Erythroblast (primary cell): ENCODE measurements around the gene BLOC1S5.

ENCODE experiments used
- DNase-seq, 2 experiments: peaks; one replicate each; lab custom pipeline; 2025; lab: John Stamatoyannopoulos, UW
- GATA1 ChIP-seq: IDR thresholded peaks from 2 replicates; pipeline ENCODE4 v1.6.1; 2011; ENCODE audit warnings: low read depth, mild to moderate bottlenecking, control low read depth, low read length, moderate library complexity
- POLR2A ChIP-seq: IDR thresholded peaks from 2 replicates; pipeline ENCODE4 v1.6.1; 2011; ENCODE audit warnings: mild to moderate bottlenecking, low read length

Gene BLOC1S5

DNA sequence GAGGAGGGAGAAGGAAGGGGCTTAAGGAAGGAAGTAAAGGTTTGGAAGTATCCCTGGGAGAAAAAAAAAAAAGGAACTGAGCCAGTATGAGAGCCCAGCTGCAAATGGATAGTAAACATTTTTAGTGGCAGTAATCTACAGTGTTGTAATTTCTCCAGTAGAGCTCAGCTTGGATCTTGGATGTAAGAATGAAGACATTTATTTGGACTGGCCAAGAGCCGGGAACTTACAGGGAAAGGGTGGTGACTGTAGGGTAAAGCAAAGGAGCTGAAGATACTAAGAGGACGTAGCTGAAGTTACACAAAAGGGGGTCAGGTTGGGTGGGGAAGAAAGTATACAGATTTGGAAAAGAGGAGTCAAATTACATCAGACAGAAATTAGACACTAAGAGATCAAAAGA is 24.7 kb upstream of the BLOC1S5 start:
- no peak for DNase-seq
- no peak for TF ChIP-seq POLR2A
- TF ChIP-seq GATA1: no peak

- no peak for DNase-seq
- TF ChIP-seq GATA1 (no peak), POLR2A (no peak)
Measured at GRCh38 chr6:8087870-8088754, 23.9 kb upstream of the BLOC1S5 start.

DNA sequence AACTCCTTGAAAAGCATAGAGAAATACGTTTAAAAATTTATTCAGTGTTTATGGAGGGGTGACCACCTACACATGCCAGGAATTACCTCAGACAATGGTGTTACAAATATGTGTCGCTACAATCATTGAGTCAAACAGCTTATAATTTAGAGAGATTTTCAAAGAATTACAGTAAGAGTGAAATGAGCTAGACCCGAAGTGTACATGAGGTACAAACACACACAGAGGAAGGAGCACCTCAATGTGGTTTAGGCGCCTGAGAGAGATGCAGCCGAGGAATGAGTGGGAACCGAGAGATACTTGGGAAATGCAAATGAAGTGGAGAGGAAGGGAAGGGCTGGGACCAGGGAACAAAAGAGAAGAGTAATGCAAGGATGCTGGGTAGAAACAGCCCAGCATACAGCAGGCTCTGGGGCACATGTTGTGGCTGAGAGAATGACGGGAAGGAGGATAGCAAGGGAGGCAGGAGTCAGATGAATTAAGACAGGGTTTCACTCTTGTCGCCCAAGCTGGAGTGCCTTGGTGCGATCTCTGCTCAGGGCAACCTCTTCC is 22.6 kb upstream of the BLOC1S5 start:
- no peak for DNase-seq
- TF ChIP-seq POLR2A (no peak), GATA1 (no peak)

GRCh38 chr6:8085053-8085511 is 20.9 kb upstream of the BLOC1S5 start:
- DNase-seq: peak in 1 of 2 experiments; percentile 41
- TF ChIP-seq POLR2A (no peak), GATA1 (no peak)

- no peak for DNase-seq
Measured at GRCh38 chr6:8084586-8084985, 20.4 kb upstream of the BLOC1S5 start.

DNA sequence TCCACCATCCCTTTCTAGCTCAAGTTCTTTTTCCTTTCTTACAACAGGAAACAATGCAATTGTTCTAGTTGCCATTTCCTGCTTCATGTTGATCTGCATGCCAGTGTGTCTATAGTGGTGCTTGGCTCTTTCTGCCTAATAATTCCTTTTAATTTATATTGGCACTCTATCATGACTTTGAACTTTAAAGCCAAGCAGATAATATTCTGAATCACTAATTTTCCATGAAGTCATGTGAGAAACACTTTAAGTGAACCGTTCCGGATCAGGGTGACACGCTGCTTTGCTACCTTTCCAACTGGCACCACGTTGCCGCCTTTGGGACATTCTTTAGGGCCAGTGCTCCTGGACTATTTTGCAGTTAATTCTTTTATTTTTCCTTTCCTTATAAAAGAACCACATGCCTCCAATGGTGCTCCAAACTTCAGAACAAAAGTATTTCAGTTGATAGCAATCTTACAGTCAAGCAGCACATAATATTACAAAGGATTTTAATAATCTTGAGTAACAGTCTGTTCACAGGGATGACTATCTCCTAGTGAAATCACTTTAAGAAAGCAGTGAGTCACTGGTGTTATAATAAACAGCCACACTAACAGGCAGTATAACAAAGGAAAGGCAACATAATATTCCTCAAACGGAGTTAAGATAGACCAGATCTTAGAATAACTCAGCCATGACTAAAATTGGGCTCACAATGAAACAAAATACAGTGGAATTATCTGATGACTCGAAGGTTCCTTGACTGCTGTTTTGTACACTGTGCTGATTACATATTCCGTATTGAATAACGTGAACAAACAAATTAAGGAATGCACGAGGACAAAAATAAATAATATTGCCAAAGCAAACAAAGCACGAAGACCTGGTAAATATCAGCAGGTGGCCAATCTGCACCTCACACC is 19.0 kb upstream of the BLOC1S5 start:
- TF ChIP-seq POLR2A: no peak
- TF ChIP-seq GATA1: no peak
- DNase-seq: peak; percentile 10 to 36

More at GRCh38 chr6:8084586-8084985, 20.4 kb upstream of the BLOC1S5 start:
- no peak for TF ChIP-seq POLR2A
- TF ChIP-seq GATA1: no peak

DNA sequence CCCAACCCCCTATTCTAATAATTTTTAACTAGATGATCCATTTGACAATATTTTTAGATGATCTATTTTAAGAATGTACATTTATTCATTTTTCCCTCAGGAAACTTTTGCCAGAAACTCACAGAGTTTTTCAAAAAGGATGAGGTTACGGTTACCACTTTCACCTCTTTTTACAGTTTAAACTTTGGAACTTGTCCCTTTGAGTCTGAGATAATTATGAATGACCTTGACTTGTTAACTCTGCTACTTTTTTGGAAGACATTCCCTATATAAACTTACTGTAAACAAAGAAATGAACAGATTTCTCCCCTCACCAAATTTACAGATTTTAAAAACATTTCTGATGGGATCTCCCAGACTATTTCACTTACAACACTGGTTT is 18.4 kb upstream of the BLOC1S5 start:
- DNase-seq: no peak
- no peak for TF ChIP-seq GATA1
- no peak for TF ChIP-seq POLR2A

- TF ChIP-seq GATA1 (no peak), POLR2A (no peak)
- DNase-seq: peak; percentile 24 to 41
Measured at GRCh38 chr6:8080362-8081151, 16.4 kb upstream of the BLOC1S5 start.

DNA sequence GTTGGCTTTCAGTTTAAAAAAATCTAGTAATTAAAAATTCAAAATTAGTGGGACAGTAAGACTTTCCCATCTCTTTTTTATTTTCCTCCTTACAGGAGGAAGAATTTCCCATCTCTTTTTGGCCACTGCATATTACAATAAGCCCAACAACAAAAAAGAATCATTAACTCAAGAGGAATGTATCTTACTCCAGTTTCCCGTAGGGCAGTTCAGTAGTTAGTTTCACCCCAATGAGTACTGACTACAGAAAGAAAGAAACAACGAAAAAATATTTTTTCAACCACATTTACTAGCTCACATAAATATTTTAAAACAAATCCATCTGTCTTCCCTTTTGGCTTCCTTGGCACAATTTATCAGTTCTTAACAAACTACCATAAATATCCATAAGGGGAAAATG is 14.9 kb upstream of the BLOC1S5 start:
- TF ChIP-seq GATA1: no peak
- no peak for TF ChIP-seq POLR2A
- DNase-seq: no peak

DNA sequence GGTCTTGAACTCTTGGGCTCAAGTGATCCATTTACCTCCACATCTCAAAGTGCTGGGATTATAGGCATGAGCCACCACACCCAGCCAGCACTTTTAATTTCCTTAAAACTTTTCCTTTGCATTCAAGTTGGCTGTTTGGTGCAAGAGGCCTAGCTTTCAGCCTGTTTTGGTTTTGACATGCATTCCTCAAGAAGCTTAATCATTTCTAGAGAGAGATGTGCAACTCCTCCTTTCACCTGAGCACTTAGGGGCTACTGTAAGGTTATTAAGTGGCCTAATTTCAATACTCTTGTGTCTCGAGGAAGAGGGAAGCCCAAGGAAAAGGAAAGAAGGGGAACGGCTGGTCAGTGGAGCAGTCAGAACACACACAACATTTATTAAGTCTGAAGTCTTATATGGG is 13.8 kb upstream of the BLOC1S5 start:
- no peak for TF ChIP-seq GATA1
- TF ChIP-seq POLR2A: no peak
- DNase-seq: no peak

- no peak for DNase-seq
- TF ChIP-seq POLR2A (no peak), GATA1 (no peak)
Measured at GRCh38 chr6:8075704-8076103, 11.5 kb upstream of the BLOC1S5 start.

DNA sequence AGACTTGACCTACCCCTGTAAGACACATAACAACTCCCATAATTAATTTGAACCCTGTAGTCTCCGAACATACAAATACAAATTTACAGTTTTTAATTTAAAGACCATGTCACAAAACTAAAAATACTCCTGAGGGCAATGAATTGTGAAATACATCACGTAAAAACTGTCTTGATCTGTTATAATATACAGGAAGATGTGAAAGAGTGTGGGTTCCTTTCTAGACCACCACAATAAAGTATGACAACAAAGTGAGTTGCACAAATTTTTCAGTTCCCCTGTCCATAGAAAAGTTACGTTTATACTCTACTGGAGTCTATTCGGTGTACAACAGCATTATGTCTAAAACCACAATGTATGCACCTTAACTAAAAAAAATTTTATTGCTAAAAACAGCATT is 11.0 kb upstream of the BLOC1S5 start:
- no peak for DNase-seq
- TF ChIP-seq POLR2A: no peak
- no peak for TF ChIP-seq GATA1

DNA sequence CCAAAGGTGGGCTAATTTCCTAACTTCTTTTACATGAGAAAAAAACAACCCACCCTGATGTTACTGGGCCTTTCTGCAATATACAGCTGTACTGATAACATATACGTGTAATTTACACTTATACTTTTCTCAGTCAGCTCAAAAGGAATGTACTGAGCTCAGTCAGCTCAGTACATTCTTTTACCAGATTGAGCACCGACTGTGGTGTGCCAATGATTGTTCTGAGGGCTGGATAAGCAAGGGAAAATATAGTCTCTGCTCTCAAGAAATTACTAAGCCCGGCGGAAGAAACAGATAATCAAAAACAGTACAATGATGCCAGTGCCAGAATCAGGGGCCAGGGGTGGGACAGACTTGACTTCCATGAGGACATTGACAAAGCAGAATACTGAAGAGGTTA is 10.0 kb upstream of the BLOC1S5 start:
- DNase-seq: no peak
- TF ChIP-seq GATA1 (no peak), POLR2A (no peak)
